Measurements from ENCODE around the gene PRDM5.

DNA sequence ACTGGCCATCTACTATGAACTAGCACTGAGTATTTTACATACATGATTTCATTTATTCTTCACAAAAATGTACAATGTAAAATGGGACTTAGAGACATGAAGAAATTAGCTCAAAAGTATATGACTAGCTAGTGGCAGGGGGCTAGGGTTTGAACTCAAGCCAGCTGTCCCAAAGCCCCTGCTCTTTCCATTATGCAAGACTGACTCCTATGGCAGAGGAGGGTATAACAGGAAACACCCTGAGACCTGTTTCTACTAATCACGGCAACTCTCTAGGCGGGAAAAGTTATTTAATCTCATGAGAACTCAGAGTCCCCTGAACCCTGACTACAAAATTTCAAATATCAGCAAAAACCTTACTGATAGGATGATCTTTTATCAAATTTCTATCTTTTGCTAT is 150.6 kb downstream of the PRDM5 start:
- TF ChIP-seq SAFB2 (CRISPR knock-in tag; IDR thresholded peaks at IDR 0.05; ENCODE audit: borderline replicate concordance, low read depth) (no peak), DNMT3B (CRISPR knock-in tag; conservative IDR thresholded peaks at IDR 0.05) (no peak), HDAC6 (IDR thresholded peaks at IDR 0.05; ENCODE audit: low read depth, low read length) (no peak), NR1H2 (CRISPR knock-in tag; IDR thresholded peaks at IDR 0.05; ENCODE audit: borderline replicate concordance, low read depth) (no peak), MAZ (IDR thresholded peaks at IDR 0.05; ENCODE audit: borderline replicate concordance, low read depth, low read length) (no peak), MAZ (CRISPR knock-in tag; IDR thresholded peaks at IDR 0.05; ENCODE audit: low read depth) (no peak), MYC (CRISPR knock-in tag; IDR thresholded peaks at IDR 0.05; ENCODE audit: borderline replicate concordance) (no peak), ZFX (CRISPR knock-in tag; IDR thresholded peaks at IDR 0.05; ENCODE audit: low read depth) (no peak)
- TF ChIP-seq, protein P1, sequence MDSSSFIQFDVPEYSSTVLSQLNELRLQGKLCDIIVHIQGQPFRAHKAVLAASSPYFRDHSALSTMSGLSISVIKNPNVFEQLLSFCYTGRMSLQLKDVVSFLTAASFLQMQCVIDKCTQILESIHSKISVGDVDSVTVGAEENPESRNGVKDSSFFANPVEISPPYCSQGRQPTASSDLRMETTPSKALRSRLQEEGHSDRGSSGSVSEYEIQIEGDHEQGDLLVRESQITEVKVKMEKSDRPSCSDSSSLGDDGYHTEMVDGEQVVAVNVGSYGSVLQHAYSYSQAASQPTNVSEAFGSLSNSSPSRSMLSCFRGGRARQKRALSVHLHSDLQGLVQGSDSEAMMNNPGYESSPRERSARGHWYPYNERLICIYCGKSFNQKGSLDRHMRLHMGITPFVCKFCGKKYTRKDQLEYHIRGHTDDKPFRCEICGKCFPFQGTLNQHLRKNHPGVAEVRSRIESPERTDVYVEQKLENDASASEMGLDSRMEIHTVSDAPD (CRISPR knock-in tag; IDR thresholded peaks at IDR 0.05) = no peak
- TF ChIP-seq, protein P2, sequence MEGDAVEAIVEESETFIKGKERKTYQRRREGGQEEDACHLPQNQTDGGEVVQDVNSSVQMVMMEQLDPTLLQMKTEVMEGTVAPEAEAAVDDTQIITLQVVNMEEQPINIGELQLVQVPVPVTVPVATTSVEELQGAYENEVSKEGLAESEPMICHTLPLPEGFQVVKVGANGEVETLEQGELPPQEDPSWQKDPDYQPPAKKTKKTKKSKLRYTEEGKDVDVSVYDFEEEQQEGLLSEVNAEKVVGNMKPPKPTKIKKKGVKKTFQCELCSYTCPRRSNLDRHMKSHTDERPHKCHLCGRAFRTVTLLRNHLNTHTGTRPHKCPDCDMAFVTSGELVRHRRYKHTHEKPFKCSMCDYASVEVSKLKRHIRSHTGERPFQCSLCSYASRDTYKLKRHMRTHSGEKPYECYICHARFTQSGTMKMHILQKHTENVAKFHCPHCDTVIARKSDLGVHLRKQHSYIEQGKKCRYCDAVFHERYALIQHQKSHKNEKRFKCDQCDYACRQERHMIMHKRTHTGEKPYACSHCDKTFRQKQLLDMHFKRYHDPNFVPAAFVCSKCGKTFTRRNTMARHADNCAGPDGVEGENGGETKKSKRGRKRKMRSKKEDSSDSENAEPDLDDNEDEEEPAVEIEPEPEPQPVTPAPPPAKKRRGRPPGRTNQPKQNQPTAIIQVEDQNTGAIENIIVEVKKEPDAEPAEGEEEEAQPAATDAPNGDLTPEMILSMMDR (CRISPR knock-in tag; IDR thresholded peaks at IDR 0.05) = no peak
- TF ChIP-seq, protein P3, sequence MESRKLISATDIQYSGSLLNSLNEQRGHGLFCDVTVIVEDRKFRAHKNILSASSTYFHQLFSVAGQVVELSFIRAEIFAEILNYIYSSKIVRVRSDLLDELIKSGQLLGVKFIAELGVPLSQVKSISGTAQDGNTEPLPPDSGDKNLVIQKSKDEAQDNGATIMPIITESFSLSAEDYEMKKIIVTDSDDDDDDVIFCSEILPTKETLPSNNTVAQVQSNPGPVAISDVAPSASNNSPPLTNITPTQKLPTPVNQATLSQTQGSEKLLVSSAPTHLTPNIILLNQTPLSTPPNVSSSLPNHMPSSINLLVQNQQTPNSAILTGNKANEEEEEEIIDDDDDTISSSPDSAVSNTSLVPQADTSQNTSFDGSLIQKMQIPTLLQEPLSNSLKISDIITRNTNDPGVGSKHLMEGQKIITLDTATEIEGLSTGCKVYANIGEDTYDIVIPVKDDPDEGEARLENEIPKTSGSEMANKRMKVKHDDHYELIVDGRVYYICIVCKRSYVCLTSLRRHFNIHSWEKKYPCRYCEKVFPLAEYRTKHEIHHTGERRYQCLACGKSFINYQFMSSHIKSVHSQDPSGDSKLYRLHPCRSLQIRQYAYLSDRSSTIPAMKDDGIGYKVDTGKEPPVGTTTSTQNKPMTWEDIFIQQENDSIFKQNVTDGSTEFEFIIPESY (CRISPR knock-in tag; IDR thresholded peaks at IDR 0.05) = no peak
